Naive thymus-derived CD8-positive, alpha-beta T cell (primary cell): Measurements from ENCODE around the gene RAB23. TPM values are rescaled to one million over a fixed set of nuclear protein-coding genes. Genes with fewer than 3 reads are reported as not detected.

Experiments
- ATAC-seq, 2 donors: fragments of 150-1000 bp; cut with Tn5 transposase in 1 of 2; sonication (Bioruptor Pico), chemical (Tn5 transposase) in 1 of 2; 1 replicate in 1 of 2; 2 replicates in 1 of 2; pipeline ENCODE4 v1.10.0; 2021; ENCODE audit warnings: mild to moderate bottlenecking in 2 of 2, moderate library complexity in 2 of 2
- POLR2A ChIA-PET: fragments of 350-600 bp; sonication (Branson Sonifier 250); formaldehyde crosslinking; loops from one replicate; lab custom pipeline; 2021; ENCODE audit warnings: antibody characterized with exemption; lab: Charles Lee
- DNase-seq, 10 donors: peaks; one replicate each; pipeline versions ENCODE4 v3.0.0 to v3.0.0-alpha.2; 2020 to 2022
- H3K27ac Mint-ChIP-seq, 10 donors: one replicate each; pipeline ENCODE4 v1.8.0; 2020 to 2022; ENCODE audit warnings: mild to moderate bottlenecking in 10 of 10, mixed read lengths in 10 of 10, moderate library complexity in 4 of 10, inconsistent platforms in 1 of 10
- H3K27me3 Mint-ChIP-seq, 5 donors: one replicate each; pipeline ENCODE4 v1.8.0; 2021 to 2022; ENCODE audit warnings: mixed read lengths in 5 of 5
- H3K36me3 Mint-ChIP-seq, 3 donors: one replicate each; pipeline ENCODE4 v1.8.0; 2020 to 2022; ENCODE audit warnings: mixed read lengths in 3 of 3, mild to moderate bottlenecking in 2 of 3, inconsistent platforms in 1 of 3
- H3K4me1 Mint-ChIP-seq, 4 donors: one replicate each; pipeline ENCODE4 v1.8.0; 2021 to 2022; ENCODE audit warnings: mixed read lengths in 4 of 4
- H3K4me3 Mint-ChIP-seq, 10 donors: one replicate each; pipeline ENCODE4 v1.8.0; 2020 to 2022; ENCODE audit warnings: mild to moderate bottlenecking in 10 of 10, mixed read lengths in 10 of 10, moderate library complexity in 6 of 10, inconsistent platforms in 1 of 10
- H3K9me3 Mint-ChIP-seq, 9 donors: one replicate each; pipeline ENCODE4 v1.8.0; 2020 to 2022; ENCODE audit warnings: mixed read lengths in 9 of 9, mild to moderate bottlenecking in 3 of 9, inconsistent platforms in 1 of 9, moderate library complexity in 1 of 9
- polyA plus RNA-seq, 3 donors: library from polyadenylated mRNA; unstranded; fragments of 300-500 nt; fragmentation: Illumina TruSeq; gene quantifications; one replicate each; pipeline ENCODE4 v1.2.3, GENCODE V29; 2021
- total RNA-seq, 8 experiments: library from RNA in 2 of 8; stranded (reverse) in 2 of 8; gene quantifications; one replicate each; pipeline ENCODE4 v1.2.3 and lab custom pipeline; 2021 to 2026

RAB23 gene
- total and polyA plus RNA-seq, 5 experiments from 2014 or later: 0.53 to 1.3 (median 0.73) TPM

GRCh38 chr6:57205550-57206328 lies 16.4 kb downstream of the RAB23 start:
- POLR2A ChIA-PET: no interaction called here
- DNase-seq (no peak), ATAC-seq (no peak)
- H3K36me3 Mint-ChIP-seq: no peaks in the 10 kb centered on the region
- no peak overlapping the region for H3K27ac Mint-ChIP-seq
- H3K4me1 Mint-ChIP-seq: peaks cover 0 to 2% (median 0%) of the 10 kb centered on the region in 4 donors
- H3K4me3 Mint-ChIP-seq: no peak overlapping the region
- peaks cover 0 to 3% (median 0%) of the 10 kb centered on the region in 5 donors for H3K27me3 Mint-ChIP-seq
- H3K9me3 Mint-ChIP-seq: no peaks in the 10 kb centered on the region

GRCh38 chr6:57201718-57202117 lies 20.4 kb downstream of the RAB23 start:
- Mint-ChIP-seq H3K9me3 (no peaks in the 10 kb centered on the region), H3K27me3 (peaks cover 0 to 6% (median 2%) of the 10 kb centered on the region in 5 donors), H3K36me3 (no peaks in the 10 kb centered on the region), H3K27ac (no peak overlapping the region), H3K4me1 (peaks cover 0 to 2% (median 0%) of the 10 kb centered on the region in 4 donors), H3K4me3 (no peak overlapping the region)
- no peak for ATAC-seq
- DNase-seq: no peak
- POLR2A ChIA-PET: no interaction called here

- ATAC-seq (no peak), DNase-seq (no peak)
- Mint-ChIP-seq H3K27me3 (peaks cover 0 to 6% (median 2%) of the 10 kb centered on the region in 5 donors), H3K27ac (no peak overlapping the region), H3K36me3 (no peaks in the 10 kb centered on the region), H3K4me3 (no peak overlapping the region), H3K9me3 (no peaks in the 10 kb centered on the region), H3K4me1 (no peaks in the 10 kb centered on the region)
- POLR2A ChIA-PET: no interaction called here
These were observed 23.0 kb downstream of the RAB23 start for GRCh38 chr6:57198926-57199636.

GRCh38 chr6:57195457-57195856 lies 26.6 kb downstream of the RAB23 start:
- POLR2A ChIA-PET: interaction anchor here (0.6 kb wide), 1 partner anchor 46 kb away, joined by 4 read pairs; no protein-coding TSS in a partner anchor
- H3K9me3 Mint-ChIP-seq: no peaks in the 10 kb centered on the region
- H3K4me1 Mint-ChIP-seq: no peaks in the 10 kb centered on the region
- peaks cover 0 to 1% (median 0%) of the 10 kb centered on the region in 5 donors for H3K27me3 Mint-ChIP-seq
- ATAC-seq (no peak), DNase-seq (no peak)
- no peak overlapping the region for H3K27ac Mint-ChIP-seq
- no peaks in the 10 kb centered on the region for H3K36me3 Mint-ChIP-seq
- no peak overlapping the region for H3K4me3 Mint-ChIP-seq

GRCh38 chr6:57193177-57193576 lies 28.9 kb downstream of the RAB23 start:
- Mint-ChIP-seq H3K36me3 (no peaks in the 10 kb centered on the region), H3K4me3 (no peak overlapping the region), H3K27me3 (peaks cover 0 to 1% (median 0%) of the 10 kb centered on the region in 5 donors), H3K9me3 (no peaks in the 10 kb centered on the region), H3K4me1 (no peaks in the 10 kb centered on the region), H3K27ac (no peak overlapping the region)
- POLR2A ChIA-PET: no interaction called here
- DNase-seq (no peak), ATAC-seq (no peak)

GRCh38 chr6:57190140-57190539 lies 32.0 kb downstream of the RAB23 start:
- Mint-ChIP-seq H3K27me3 (no peaks in the 10 kb centered on the region), H3K27ac (peak overlapping the region in 1 of 10 donors; percentile 14), H3K36me3 (peaks cover 0 to 10% (median 7%) of the 10 kb centered on the region in 3 donors), H3K4me3 (no peak overlapping the region), H3K4me1 (peaks cover 0 to 2% (median 0%) of the 10 kb centered on the region in 4 donors), H3K9me3 (no peaks in the 10 kb centered on the region)
- DNase-seq (no peak), ATAC-seq (no peak)
- POLR2A ChIA-PET: no interaction called here

- DNase-seq: no peak
- no peak for ATAC-seq
- Mint-ChIP-seq H3K27me3 (no peaks in the 10 kb centered on the region), H3K36me3 (peaks cover 0 to 46% (median 14%) of the 10 kb centered on the region in 3 donors), H3K4me1 (peaks cover 0 to 13% (median 5%) of the 10 kb centered on the region in 4 donors), H3K27ac (no peak overlapping the region), H3K4me3 (no peak overlapping the region), H3K9me3 (no peaks in the 10 kb centered on the region)
- POLR2A ChIA-PET: no interaction called here
These were observed 38.8 kb downstream of the RAB23 start for GRCh38 chr6:57183336-57183735.

- H3K4me3 Mint-ChIP-seq: no peak overlapping the region
- H3K27ac Mint-ChIP-seq: peak overlapping the region in 2 of 10 donors; percentile 22 to 26
- H3K36me3 Mint-ChIP-seq: peaks cover 0 to 46% (median 14%) of the 10 kb centered on the region in 3 donors
- no peaks in the 10 kb centered on the region for H3K27me3 Mint-ChIP-seq
- ATAC-seq (no peak), DNase-seq (no peak)
- peaks cover 0 to 20% (median 7%) of the 10 kb centered on the region in 4 donors for H3K4me1 Mint-ChIP-seq
- H3K9me3 Mint-ChIP-seq: no peaks in the 10 kb centered on the region
- POLR2A ChIA-PET: no interaction called here
These were observed 40.1 kb downstream of the RAB23 start for GRCh38 chr6:57182017-57182432.

GRCh38 chr6:57180596-57180995 lies 41.5 kb downstream of the RAB23 start:
- DNase-seq (no peak), ATAC-seq (no peak)
- Mint-ChIP-seq H3K4me1 (peaks cover 2 to 28% (median 11%) of the 10 kb centered on the region in 4 donors), H3K27me3 (no peaks in the 10 kb centered on the region), H3K36me3 (peaks cover 0 to 40% (median 8%) of the 10 kb centered on the region in 3 donors), H3K27ac (peak overlapping the region in 4 of 10 donors; percentile 1 to 65 (median 36)), H3K4me3 (no peak overlapping the region), H3K9me3 (no peaks in the 10 kb centered on the region)
- POLR2A ChIA-PET: no interaction called here

- DNase-seq: no peak
- Mint-ChIP-seq H3K27ac (peak overlapping the region in 5 of 10 donors; percentile 7 to 74 (median 17)), H3K4me3 (no peak overlapping the region), H3K36me3 (peaks cover 0 to 19% (median 2%) of the 10 kb centered on the region in 3 donors), H3K27me3 (no peaks in the 10 kb centered on the region), H3K9me3 (no peaks in the 10 kb centered on the region), H3K4me1 (peaks cover 8 to 56% (median 32%) of the 10 kb centered on the region in 4 donors)
- no peak for ATAC-seq
- POLR2A ChIA-PET: no interaction called here
These were observed 44.4 kb downstream of the RAB23 start for GRCh38 chr6:57177545-57178265.

- Mint-ChIP-seq H3K36me3 (no peaks in the 10 kb centered on the region), H3K27ac (peak overlapping the region in 1 of 10 donors; percentile 97), H3K9me3 (no peaks in the 10 kb centered on the region), H3K4me3 (peak overlapping the region in 1 of 10 donors; percentile 85), H3K27me3 (no peaks in the 10 kb centered on the region), H3K4me1 (peaks cover 14 to 66% (median 40%) of the 10 kb centered on the region in 4 donors)
- POLR2A ChIA-PET: no interaction called here
- no peak for DNase-seq
- no peak for ATAC-seq
These were observed 47.6 kb downstream of the RAB23 start for GRCh38 chr6:57174511-57174907.

- H3K4me1 Mint-ChIP-seq: peaks cover 14 to 63% (median 39%) of the 10 kb centered on the region in 4 donors
- H3K27me3 Mint-ChIP-seq: no peaks in the 10 kb centered on the region
- ATAC-seq (no peak), DNase-seq (no peak)
- no peaks in the 10 kb centered on the region for H3K9me3 Mint-ChIP-seq
- peak overlapping the region; percentile 13 to 97 (median 95) for H3K27ac Mint-ChIP-seq
- H3K4me3 Mint-ChIP-seq: peak overlapping the region; percentile 74 to 94 (median 90)
- POLR2A ChIA-PET: no interaction called here
- H3K36me3 Mint-ChIP-seq: no peaks in the 10 kb centered on the region
These were observed 48.1 kb downstream of the RAB23 start for GRCh38 chr6:57173886-57174510.
